Liver (tissue), 9 donors: ENCODE measurements around the gene TMEM221. TPM values are rescaled to one million over a fixed set of nuclear protein-coding genes. Genes with fewer than 3 reads are reported as not detected.
A peak's percentile ranks its signal among the peaks of the same experiment; 100 is the strongest.
"Not testable (repeated sequence)": the region's sequence is repeated elsewhere in the genome, so short reads cannot be mapped to it uniquely, and the experiment has no call there.

Experiments used
- DNase-seq: peaks from one replicate; pipeline ENCODE4 v3.0.0-alpha.2; 2017; ENCODE audit warnings: low spot score
- H3K27ac ChIP-seq, 2 donors: one replicate each; pipeline ENCODE4 v1.7.0; 2013; ENCODE audit warnings: inconsistent platforms in 2 of 2, low read length in 2 of 2, control low read depth in 1 of 2, low read depth in 1 of 2, mild to moderate bottlenecking in 1 of 2
- H3K27me3 ChIP-seq, 4 donors: one replicate each; pipeline versions ENCODE4 v1.6.1 to v1.7.0; 2013; ENCODE audit warnings: low read length in 3 of 4, inconsistent platforms in 1 of 4, mild to moderate bottlenecking in 1 of 4, moderate library complexity in 1 of 4; ENCODE audit not compliant: control insufficient read depth in 4 of 4, insufficient read depth in 4 of 4
- H3K36me3 ChIP-seq, 4 donors: one replicate each; pipeline versions ENCODE4 v1.6.1 to v1.7.0; 2013; ENCODE audit warnings: low read length in 3 of 4, mild to moderate bottlenecking in 3 of 4, low read depth in 1 of 4, moderate library complexity in 1 of 4; ENCODE audit not compliant: control insufficient read depth in 4 of 4, insufficient read depth in 3 of 4
- H3K4me1 ChIP-seq, 4 donors: one replicate each; pipeline versions ENCODE4 v1.6.1 to v1.7.0; 2013; ENCODE audit warnings: low read length in 3 of 4, mild to moderate bottlenecking in 3 of 4, moderate library complexity in 1 of 4; ENCODE audit not compliant: control insufficient read depth in 4 of 4, insufficient read depth in 4 of 4
- H3K4me3 ChIP-seq, 3 donors: one replicate each; pipeline versions ENCODE4 v1.6.1 to v1.7.0; 2013; ENCODE audit warnings: low read length in 3 of 3, control low read depth in 1 of 3, low read depth in 1 of 3, mild to moderate bottlenecking in 1 of 3
- H3K9ac ChIP-seq, 2 donors: one replicate each; pipeline ENCODE4 v1.7.0; 2013; ENCODE audit warnings: low read length in 2 of 2, mild to moderate bottlenecking in 2 of 2, moderate library complexity in 2 of 2, control low read depth in 1 of 2, low read depth in 1 of 2
- H3K9me3 ChIP-seq, 4 donors: one replicate each; pipeline versions ENCODE4 v1.6.1 to v1.7.0; 2013; ENCODE audit warnings: low read length in 3 of 4; ENCODE audit not compliant: control insufficient read depth in 4 of 4
- FOXA2 ChIP-seq: IDR thresholded peaks from 2 replicates; pipeline ENCODE4 v1.6.1; 2016; ENCODE audit warnings: antibody characterized with exemption
- SP1 ChIP-seq: IDR thresholded peaks from 2 replicates; pipeline ENCODE4 v1.6.1; 2018; ENCODE audit warnings: antibody characterized with exemption, mild to moderate bottlenecking
- WGBS: extraction: QIAGEN DNeasy Blood & Tissue Kit; methylation state at CpG from one replicate; pipeline ENCODE4 v1.1.7; 2013; 5-methylcytosine and 5-hydroxymethylcytosine counted together
- polyA plus RNA-seq, 2 donors: library from polyadenylated mRNA; stranded (reverse) in 1 of 2; unstranded in 1 of 2; fragments of 200-250 nt in 1 of 2; fragments of >200 nt in 1 of 2; fragmentation: Nextera tagmentation in 1 of 2; extraction: Ambion mirVana in 1 of 2; gene quantifications; one replicate each; pipeline versions ENCODE4 v1.2.1 to v1.2.3, GENCODE V29; 2013 to 2015
- total RNA-seq, 2 donors: library from RNA; depleted of rRNA; stranded (reverse); fragments of >200 nt; gene quantifications; one replicate each; pipeline ENCODE4 v1.2.3, GENCODE V29; 2014
- TF ChIP-seq, protein P1 (sequence below): IDR thresholded peaks from 2 replicates; pipeline ENCODE4 v1.6.1; 2016; ENCODE audit warnings: antibody characterized with exemption, mild to moderate bottlenecking
- TF ChIP-seq, protein P2 (sequence below): IDR thresholded peaks from 2 replicates; pipeline ENCODE4 v1.6.1; 2016; ENCODE audit warnings: antibody characterized with exemption
- donor health status: healthy.
- donor health status: healthy.
- donor health status: healthy.
- donor health status: healthy.
- donor health status: healthy.

Gene TMEM221
- total and polyA plus RNA-seq, 4 donors, result 0.06 to 0.15 (median 0.11) TPM

DNA sequence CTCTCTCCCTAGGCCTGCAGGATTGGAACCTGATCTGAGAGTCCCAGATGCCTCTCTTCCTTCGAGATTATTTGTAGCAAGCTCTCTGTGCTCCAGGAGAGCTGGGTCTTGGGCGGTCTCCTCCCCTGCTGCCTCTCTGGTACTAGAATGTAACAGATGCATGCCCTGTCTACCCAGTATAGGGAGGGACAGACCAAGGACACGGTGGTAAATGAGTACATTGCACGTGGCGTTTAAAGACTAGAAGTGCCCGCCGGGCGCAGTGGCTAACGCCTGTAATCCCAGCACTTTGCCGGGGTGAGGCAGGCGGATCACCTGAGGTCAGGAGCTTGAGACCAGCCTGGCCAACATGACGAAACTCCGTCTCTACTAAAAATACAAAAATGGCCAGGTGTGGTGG is 33.5 kb upstream of the TMEM221 start:
- H3K4me1 ChIP-seq, result peaks cover 0 to 3% (median 0%) of the 10 kb centered on the region in 4 donors
- no peaks in the 10 kb centered on the region for H3K9me3 ChIP-seq
- H3K27ac ChIP-seq, result no peak overlapping the region
- no peak overlapping the region for H3K9ac ChIP-seq
- 93% methylated on average over 13 of the region's 13 CpGs for WGBS
- H3K4me3 ChIP-seq, result no peak overlapping the region
- H3K36me3 ChIP-seq, result no peaks in the 10 kb centered on the region
- TF ChIP-seq SP1, result no peak
- TF ChIP-seq, protein P1, sequence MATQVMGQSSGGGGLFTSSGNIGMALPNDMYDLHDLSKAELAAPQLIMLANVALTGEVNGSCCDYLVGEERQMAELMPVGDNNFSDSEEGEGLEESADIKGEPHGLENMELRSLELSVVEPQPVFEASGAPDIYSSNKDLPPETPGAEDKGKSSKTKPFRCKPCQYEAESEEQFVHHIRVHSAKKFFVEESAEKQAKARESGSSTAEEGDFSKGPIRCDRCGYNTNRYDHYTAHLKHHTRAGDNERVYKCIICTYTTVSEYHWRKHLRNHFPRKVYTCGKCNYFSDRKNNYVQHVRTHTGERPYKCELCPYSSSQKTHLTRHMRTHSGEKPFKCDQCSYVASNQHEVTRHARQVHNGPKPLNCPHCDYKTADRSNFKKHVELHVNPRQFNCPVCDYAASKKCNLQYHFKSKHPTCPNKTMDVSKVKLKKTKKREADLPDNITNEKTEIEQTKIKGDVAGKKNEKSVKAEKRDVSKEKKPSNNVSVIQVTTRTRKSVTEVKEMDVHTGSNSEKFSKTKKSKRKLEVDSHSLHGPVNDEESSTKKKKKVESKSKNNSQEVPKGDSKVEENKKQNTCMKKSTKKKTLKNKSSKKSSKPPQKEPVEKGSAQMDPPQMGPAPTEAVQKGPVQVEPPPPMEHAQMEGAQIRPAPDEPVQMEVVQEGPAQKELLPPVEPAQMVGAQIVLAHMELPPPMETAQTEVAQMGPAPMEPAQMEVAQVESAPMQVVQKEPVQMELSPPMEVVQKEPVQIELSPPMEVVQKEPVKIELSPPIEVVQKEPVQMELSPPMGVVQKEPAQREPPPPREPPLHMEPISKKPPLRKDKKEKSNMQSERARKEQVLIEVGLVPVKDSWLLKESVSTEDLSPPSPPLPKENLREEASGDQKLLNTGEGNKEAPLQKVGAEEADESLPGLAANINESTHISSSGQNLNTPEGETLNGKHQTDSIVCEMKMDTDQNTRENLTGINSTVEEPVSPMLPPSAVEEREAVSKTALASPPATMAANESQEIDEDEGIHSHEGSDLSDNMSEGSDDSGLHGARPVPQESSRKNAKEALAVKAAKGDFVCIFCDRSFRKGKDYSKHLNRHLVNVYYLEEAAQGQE, result no peak
- DNase-seq, result no peak
- no peaks in the 10 kb centered on the region for H3K27me3 ChIP-seq

DNA sequence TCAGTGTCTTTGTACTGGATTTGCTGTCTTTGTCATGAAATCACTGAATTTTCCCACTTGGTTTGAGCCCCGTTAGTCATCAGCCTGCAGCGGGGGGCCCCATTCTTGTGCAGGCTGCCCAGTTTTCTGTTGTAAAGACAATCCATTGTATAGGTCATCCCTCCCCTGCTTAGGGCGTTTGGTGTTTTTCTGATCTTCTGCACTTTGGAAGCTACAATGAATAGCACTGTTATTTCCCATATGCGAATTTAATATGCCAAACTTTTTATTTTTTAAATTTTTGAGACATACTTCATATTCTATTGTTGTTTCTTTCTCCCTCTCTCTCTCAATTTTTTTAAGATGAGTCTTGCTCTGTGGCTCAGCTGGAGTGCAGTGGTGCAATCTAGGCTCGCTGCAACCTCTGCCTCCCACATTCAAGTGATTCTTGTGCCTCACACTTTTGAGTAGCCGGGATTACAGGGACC is 30.9 kb upstream of the TMEM221 start:
- Histone ChIP-seq H3K4me3 (no peak overlapping the region), H3K9ac (no peak overlapping the region), H3K36me3 (no peaks in the 10 kb centered on the region), H3K9me3 (no peaks in the 10 kb centered on the region), H3K27ac (no peak overlapping the region), H3K4me1 (peaks cover 0 to 3% (median 0%) of the 10 kb centered on the region in 4 donors), H3K27me3 (no peaks in the 10 kb centered on the region)
- 84% methylated on average over 6 of the region's 6 CpGs for WGBS
- TF ChIP-seq FOXA2, result no peak
- DNase-seq, result no peak

DNA sequence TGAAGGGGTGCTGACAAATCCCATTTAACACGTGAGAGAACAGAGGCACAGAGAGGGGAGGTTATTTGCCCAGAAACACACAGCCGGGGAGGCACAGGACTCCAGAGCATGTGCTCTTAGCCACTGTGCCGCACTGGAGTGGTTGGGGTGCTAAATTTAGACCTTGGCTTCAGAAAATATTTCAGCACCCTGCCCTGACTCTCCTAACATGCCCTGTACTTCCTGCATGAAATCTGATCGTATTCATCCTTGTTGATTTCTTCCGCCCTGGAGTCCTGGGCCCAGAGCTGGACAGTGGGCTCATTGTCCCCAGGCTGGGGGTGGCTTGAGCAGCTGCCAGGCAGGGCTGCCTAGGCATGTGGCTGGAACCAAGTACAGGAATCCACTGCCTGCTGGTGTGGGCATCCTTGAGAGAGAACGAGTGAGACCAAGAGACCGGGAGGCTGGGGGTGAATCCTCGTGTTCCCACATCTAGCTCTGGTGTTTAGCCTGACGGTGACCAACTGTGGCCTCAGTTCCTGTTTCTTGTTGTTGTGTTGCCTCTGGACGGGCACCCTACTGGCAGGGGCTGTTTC is 27.2 kb upstream of the TMEM221 start:
- Histone ChIP-seq H3K4me1 (peaks cover 5% of the 10 kb centered on the region in 4 donors), H3K4me3 (no peak overlapping the region), H3K9ac (no peak overlapping the region), H3K9me3 (no peaks in the 10 kb centered on the region), H3K27me3 (no peaks in the 10 kb centered on the region), H3K36me3 (no peaks in the 10 kb centered on the region), H3K27ac (peak overlapping the region in 1 of 2 donors; percentile 54)
- WGBS, result 61% methylated on average over 10 of the region's 10 CpGs
- DNase-seq, result no peak
- TF ChIP-seq, protein P2, sequence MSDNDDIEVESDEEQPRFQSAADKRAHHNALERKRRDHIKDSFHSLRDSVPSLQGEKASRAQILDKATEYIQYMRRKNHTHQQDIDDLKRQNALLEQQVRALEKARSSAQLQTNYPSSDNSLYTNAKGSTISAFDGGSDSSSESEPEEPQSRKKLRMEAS, result no peak
- peak; percentile 22 for TF ChIP-seq SP1
- TF ChIP-seq, protein P1, result peak; percentile 16

DNA sequence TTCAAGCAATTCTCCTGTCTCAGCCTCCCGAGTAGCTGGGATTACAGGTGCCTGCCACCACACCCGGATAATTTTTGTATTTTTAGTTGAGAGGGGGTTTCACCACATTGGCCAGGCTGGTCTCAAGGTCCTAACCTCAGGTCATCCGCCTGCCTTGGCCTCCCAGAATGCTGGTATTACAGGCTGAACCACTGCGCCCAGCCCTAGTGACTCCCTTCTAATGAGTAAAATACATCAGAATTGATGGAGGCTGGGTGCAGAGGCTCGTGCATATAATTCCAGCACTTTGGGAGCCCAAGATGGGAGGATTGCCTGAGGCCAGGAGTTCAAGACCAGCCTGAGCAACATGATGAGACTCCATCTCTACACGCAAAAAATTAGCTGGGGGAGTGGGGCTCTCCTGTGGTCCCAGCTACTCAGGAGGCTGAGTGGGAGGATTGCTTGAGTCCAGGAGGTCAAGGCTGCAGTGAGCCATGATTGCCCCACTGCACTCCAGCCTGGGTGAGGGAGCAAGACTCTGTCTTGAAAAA is 26.6 kb upstream of the TMEM221 start:
- not testable (repeated sequence) for H3K27me3 ChIP-seq, H3K36me3 ChIP-seq, H3K9ac ChIP-seq, H3K9me3 ChIP-seq, DNase-seq, H3K4me1 ChIP-seq, H3K4me3 ChIP-seq
- 80% methylated on average over 6 of the region's 6 CpGs for WGBS
- H3K27ac ChIP-seq, result peak overlapping the region in 1 of 2 donors; percentile 54
